COLO829 (cell line): ENCODE data around the gene ABI3BP.
"Not testable (repeated sequence)": the region's sequence is repeated elsewhere in the genome, so short reads cannot be mapped to it uniquely, and the experiment has no call there.

ENCODE experiments used
- DNase-seq: peaks from one replicate; pipeline ENCODE4 v3.0.0; 2012; ENCODE audit warnings: low spot score

ABI3BP gene

GRCh38 chr3:100981164-100981911, 11.9 kb downstream of the ABI3BP start:
- no peak for DNase-seq

DNA sequence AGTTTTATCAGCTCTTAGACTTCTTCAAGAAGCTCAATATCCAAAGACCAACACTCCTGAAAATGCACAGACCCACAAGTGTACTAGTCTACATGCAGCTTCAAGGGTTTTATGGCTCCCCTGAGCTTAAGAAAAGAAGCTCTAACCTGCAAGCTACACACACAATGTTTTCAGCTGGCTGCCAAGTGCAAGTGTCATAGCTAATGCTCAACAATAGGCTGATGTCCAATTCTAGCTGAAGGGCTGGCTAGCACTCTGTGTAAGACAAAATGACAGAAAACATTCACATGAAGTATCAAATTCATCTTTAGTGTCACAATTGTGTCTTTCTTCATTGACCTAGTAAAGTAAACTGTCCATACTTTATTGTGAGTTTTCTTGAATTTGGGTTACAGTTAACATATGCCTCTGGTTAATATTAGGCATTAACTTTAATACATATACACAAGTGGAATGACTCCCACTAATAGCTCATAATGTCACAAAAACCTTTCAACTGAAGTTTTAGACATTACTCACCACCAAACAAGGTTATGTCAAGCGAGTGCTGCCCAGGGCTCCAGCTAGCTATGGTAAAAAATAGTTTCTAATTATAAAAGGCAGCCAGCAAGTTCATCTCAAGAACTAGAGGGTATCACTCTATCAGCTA, 15.1 kb downstream of the ABI3BP start:
- DNase-seq: no peak

- no peak for DNase-seq
These were observed 16.6 kb downstream of the ABI3BP start for GRCh38 chr3:100976611-100977010.

DNA sequence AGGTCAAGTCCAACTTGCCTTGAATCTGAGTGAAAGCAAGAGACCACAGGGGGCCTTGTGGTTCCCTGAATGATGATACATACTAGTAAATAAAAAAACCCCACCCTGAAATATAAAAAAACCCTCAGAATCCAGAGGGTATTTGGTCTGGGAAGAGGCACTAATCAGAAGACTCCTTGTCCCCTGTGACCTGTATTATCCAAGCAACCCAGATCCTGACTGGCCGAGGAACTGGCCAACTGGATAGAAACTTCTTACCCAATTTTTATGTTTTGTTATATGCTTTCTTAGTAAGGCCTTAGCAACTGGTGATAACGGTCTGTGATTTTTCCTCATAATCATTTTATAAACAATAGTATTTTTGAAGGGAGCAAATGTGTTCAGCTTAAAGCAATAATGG, 17.5 kb downstream of the ABI3BP start:
- no peak for DNase-seq

DNA sequence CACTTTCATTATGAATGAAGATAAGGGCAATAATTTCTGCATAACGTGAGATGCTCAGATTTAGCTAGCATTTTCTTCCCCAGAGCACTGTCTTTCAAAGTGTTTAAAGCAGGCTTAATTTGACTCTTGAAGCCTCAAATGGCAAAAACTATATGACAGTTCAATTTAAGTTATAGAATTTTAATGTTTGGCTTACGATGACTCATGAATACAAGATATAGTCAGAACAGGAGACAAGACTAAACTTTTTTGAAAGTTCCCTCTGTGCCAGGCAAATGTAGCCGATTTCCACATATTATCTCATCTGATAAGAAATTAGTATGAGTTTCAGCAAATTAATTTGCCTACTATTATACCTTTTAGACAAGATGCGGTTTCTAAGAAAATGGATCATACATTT, 19.6 kb downstream of the ABI3BP start:
- DNase-seq: no peak

- no peak for DNase-seq
These were observed 20.4 kb downstream of the ABI3BP start for GRCh38 chr3:100972867-100973266.

DNA sequence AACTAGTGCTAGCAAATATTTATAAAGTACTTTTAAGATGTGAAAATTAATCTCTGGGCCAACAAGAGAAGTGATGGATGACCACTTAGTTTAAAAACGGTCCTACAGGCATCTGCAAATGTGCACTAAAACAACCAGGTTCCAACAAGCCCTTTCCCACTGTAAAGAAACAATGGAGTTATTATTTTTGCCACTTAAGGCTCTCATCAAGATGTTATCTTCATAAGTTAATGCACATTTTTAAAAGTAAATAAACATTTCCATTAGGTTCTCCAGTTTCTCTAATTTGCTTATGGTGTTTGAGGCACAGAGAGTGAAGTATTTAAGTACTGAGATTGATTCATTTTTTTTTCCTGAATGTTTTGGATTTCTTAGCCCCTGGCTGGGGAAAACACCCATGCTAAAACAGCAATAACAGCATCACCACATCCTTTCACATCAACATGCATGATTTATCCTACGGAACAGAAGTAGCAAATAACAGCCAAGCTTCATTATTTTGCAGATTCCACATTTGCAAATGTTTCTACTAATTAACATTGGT, 20.8 kb downstream of the ABI3BP start:
- DNase-seq: no peak

DNA sequence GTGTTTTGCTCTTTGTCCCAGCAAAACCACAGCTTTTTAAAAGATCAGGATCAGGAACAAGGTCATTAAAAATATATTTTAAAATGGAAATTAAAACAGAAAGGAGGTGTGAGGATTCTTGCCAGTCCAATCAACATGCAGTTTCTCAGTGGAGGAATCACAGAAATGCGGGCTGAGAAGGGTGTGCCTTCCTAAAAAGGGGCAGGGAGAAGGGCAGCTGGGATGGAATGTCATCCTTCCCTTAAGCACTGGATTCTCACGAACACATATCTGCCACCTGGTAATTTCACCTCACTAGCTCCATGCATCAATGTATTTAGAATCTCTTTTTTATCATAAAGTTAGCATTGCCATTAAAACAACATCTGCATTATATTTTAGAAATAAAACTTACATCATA, 21.4 kb downstream of the ABI3BP start:
- no peak for DNase-seq

- DNase-seq: no peak
These were observed 22.7 kb downstream of the ABI3BP start for GRCh38 chr3:100970477-100970990.

GRCh38 chr3:100968932-100969906, 24.0 kb downstream of the ABI3BP start:
- DNase-seq: no peak

GRCh38 chr3:100966807-100967206, 26.4 kb downstream of the ABI3BP start:
- DNase-seq: no peak

- no peak for DNase-seq
These were observed 27.2 kb downstream of the ABI3BP start for GRCh38 chr3:100966049-100966491.

DNA sequence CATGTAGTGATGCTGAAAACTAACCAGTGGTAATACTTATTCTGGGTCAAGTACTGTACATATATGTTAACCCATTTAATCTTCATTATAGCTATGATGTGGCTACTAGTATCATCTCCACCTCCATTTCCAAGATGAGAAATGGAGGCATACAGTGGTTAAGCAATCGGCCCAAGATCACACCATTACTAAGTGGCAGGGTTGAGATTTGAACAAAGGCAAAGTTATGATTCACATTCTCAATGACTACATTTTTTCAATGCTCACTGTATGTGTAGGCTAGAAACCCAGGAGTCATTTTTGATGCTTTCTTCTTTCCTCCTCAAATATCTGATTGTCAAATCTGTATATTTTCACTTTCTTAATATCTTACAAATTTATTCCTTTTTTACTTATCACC, 30.2 kb downstream of the ABI3BP start:
- DNase-seq: no peak

DNA sequence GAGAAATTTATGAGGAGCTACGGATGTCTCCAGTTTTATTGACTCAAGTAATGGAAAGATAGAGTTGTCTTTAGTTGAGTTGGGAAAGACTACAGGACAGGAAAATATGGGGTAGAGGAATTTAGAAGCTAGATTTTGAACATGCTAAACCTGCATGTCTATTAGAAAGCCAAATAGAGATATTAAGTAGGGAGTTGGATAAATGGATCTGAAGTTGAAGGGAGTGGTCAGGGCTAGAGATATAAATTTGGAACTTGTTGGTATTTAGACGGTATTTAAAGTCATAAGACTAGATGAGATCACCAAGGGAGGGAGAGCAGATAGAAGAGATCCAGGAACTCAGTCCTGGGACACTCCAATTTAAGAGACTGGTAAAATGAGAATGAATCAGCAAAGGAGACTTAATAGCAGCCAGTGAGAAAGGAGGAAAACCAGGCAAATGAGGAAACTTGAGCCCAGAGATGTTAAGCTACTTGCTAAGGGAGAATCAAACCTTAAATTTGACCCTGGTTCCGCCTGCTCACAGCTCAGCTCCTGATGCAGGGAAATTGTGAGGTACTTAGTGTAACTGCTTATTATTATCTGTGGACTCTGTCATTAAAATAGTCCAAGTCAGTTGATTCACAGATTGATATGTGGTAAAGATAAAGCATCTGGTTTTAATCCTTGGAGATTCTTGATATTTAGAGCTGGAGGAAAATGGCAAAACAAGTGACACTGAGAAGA, 35.8 kb downstream of the ABI3BP start:
- DNase-seq: no peak

DNA sequence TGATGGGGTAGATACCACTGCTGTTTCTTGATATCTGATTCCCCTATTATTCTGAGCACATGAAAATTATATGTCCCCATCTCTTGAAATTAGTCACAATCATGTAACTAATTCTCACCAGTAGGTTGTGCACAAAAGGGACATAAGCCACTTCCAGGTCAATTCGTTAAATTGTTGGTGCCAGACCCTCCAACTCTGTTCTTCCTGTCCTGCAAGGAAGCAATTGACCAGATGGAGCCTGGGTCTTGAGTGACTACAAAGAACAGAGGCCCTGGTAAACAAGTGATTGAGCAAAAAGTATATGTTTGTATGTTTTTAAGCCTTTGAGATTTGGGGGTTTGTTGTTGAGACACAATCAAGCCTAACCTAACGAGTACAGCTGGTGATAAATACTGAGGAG, 36.9 kb downstream of the ABI3BP start:
- DNase-seq: no peak

GRCh38 chr3:100954990-100955389, 38.2 kb downstream of the ABI3BP start:
- DNase-seq: no peak

DNA sequence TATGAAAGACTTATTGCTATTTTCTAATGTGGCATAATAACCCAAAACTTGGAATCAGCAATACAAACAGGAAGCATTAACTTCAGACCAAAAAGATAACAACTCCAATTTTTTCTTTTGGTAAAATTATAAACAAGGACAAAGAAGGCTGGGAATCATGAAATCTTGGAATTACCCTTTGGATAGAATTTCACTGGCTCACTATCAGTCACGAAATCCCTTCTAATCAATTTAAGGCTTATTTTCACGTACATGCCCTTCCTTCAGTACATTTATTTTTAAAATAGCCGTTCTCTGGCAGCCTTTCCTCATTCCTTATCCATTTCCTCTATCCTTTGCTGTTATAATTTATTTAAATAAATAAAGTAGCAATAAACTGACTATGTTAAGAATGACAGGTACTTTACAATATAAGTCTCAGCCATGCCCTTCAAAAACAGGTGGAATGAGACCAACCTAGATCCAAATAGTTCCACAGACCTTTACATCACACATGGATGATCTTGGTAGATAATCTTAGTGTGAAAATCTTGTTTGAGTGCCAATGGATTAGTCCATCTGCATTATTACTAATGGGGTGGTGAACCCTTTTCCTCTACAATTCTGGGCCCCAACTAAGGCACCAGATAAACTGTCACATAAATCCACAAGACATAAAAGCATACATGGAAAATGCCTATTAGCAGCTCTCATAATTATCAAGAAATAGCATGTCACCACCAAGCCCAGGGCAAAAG, 38.9 kb downstream of the ABI3BP start:
- no peak for DNase-seq

- peak; percentile 67 for DNase-seq
These were observed 40.1 kb downstream of the ABI3BP start for GRCh38 chr3:100953103-100953502.

DNA sequence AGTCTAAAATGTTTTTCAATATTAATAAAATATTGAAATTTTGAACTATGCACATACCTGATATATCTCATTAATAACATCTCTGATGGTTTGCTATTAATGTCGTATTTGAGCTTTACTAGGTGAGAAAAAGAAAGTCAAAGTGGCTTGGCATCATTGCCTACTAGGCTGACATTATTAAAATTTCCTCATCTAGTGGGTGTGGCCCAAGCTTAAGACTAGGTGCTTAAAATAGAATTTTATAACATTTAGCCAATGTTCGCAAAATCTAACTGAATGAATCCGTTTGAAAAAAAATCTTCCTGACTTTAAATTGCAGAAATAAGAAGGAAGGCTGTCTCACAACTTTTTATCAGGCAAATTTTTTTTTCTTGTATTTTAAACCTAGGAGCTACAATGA, 46.1 kb downstream of the ABI3BP start:
- no peak for DNase-seq

- not testable (repeated sequence) for DNase-seq
These were observed 47.1 kb downstream of the ABI3BP start for GRCh38 chr3:100946096-100946495.

- DNase-seq: no peak
These were observed 51.8 kb downstream of the ABI3BP start for GRCh38 chr3:100941451-100941850.
